GM18867 (cell line): ENCODE measurements around the gene EXT2.

Experiments used
- ATAC-seq: cut with Tn5 transposase; IDR thresholded peaks from one replicate; pipeline ENCODE4 v1.9.1; 2021; ENCODE audit warnings: mild to moderate bottlenecking, moderate library complexity; ENCODE audit not compliant: unreplicated experiment

Gene EXT2

DNA sequence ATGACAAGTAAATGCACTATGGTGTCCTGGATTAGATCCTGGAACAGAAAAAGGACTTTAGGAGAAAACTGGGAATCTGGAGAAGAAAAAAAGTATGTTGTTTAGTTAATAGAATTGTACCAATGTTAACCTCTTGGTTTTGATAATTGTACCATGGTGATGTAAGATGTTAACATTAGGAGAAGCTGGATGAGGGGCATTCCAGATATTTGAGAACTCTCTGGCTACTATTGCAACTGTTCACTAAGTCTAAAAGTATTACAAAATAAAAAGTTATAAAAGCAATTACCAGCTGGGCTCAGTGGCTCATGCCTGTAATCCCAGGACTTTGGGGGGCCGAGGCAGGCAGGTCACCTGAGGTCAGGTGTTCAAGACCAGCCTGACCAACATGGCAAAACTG lies 66.5 kb downstream of the EXT2 start:
- ATAC-seq = no peak

DNA sequence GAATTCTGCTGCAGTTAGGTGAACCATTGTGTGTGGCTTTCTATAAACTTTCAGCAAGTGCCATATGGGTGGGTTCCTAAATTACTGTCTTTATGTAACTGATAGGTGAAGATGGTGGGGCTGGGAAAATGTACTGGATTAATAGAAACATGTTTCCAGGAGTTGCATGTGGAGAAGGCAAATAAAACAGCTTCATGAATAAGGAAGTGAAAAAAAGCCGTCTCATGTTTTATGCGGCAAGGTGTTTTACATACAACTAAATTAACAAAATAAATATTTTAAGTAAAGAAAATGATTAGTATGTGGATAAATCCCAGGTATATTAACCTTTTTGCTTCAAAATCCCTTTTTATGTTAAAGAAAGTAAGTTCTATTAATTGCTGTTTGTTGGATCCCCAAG lies 67.2 kb downstream of the EXT2 start:
- no peak for ATAC-seq

DNA sequence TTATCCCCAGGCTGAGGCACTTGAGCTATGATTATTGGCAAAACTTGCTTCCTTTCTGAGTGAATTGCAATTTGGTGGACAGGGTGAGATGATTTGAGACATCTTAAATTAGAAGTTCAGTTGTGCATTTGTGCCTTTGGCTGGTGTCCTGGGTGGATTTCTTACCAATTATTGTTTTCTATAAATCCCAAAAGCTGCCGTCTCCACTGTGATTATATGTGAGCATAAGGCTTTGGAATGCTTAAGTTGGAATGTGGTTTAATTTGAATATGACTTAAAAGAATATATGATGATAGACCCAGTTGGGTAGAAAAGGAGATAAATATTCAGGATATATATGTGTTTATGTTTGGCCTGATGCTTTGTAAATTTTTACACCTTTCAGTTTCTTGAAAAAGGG lies 70.0 kb downstream of the EXT2 start:
- no peak for ATAC-seq

DNA sequence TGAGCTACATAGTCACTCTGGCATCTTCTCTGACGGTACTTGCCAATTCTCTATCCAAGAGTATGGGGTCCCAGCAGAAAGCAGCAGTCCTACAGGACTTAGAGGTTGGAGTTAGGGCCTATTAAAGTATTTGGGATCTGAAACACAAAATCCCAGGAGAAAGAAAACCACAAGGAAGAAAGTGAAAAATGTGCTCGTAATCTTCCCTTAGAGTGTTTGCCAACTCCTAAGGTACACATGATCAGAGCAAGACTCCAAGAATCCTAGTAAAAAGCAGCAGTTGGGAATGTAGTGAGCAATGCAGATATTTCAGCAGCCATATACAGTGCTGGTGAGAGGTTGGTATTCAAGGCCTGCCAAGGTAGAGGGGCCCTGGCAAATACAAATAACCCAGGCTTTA lies 71.6 kb downstream of the EXT2 start:
- ATAC-seq = no peak

DNA sequence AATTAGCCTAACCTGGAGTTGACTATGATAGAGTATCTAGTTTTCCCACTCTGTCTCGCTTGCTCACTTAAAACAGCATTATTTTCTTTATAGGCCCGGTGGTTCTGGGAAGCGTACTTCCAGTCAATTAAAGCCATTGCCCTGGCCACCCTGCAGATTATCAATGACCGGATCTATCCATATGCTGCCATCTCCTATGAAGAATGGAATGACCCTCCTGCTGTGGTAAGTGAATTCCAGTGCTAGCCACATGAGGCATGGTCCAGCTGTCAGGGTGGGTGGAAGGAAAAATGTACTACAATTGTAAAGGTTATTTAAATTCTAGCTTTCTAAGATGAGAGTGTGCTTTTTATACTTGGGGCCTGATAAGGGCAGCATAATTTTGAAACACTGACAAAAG lies 76.0 kb downstream of the EXT2 start:
- ATAC-seq = no peak

DNA sequence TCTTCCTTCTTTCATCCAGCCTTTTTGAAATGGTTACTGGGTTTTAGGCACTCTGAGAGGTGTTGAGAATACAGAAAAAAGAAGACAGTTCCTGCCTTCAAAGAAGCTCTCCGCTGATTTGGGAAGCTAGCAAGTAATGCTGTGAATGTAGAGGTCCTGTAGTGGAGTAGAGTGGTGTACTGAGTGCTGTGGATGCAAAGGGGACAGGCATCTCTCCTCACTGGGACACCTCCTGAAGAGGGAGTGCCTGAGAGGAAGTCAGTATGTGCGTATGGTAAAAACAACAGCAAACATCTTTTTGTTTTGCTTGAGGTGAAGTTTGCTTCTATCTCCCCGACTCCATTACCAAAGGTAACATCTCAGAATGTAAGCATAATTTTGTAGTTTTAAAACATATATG lies 77.5 kb downstream of the EXT2 start:
- no peak for ATAC-seq

DNA sequence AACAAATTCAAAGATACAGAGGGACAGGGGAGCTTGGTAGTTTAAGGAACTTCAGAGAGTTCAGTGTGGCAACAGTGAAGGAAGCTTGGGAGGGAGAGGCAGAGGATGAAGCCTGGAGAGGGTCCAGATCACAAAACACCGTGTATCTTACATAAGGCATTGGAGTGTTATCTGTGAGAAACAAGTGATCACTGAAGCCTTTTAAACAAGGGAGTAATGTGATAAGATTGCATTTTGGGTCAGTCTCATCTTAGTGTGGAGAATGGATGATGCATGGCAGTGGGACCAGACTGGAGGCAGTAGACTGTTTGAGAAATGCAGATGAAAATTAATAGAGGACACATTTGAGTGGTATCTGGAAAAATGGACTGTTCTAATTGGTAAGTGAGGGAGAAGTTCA lies 79.4 kb downstream of the EXT2 start:
- no peak for ATAC-seq

DNA sequence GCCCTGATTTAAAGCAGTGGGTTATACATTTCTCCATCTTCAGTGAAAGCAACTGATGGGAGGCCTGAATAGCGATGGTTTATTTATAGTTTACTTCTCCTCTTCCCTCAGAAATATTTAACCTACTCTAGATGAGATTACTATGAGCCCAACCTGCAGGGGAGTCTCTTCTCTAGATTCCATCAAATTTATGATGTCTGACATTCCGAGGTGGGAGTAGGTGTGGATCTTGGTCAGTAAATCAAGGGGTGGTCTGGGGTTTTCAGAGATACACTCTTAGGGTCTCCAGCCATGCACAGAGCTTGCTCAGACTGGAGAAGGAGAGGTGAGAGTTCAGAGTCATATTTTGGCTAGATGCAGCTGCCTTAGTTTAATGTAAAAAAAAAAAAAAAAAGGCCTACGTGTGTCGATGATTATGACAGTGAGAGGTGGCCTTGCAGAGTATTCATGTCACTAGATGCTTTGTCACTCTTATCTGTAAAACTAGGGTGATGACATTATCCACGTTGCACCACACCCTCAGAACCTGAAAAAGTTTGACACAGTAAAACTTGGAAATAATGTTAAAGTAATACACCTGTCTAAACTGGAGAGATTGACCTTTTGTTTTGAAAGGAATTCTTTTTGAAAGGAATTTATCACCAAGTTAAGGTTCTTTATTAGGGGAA lies 81.2 kb downstream of the EXT2 start:
- ATAC-seq = no peak

DNA sequence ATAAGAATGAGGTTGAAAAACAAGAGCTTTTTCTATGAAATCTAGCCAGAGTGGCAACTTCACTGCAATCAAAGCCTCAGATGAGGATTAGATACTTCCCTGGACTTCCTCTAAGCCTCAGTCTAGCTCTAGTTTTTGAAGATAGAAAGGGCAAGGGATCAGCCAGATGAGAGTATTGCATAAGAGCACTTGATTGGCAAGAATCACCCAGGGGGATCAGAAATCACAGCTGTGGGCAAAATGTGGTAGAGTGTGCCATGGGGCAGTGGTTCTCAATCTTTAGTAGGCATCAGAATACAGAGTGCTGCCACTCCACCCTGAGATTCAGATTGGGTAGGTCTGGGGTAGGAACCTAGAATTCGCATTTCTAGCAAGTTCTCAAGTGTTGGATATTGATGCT lies 82.4 kb downstream of the EXT2 start:
- ATAC-seq = no peak

DNA sequence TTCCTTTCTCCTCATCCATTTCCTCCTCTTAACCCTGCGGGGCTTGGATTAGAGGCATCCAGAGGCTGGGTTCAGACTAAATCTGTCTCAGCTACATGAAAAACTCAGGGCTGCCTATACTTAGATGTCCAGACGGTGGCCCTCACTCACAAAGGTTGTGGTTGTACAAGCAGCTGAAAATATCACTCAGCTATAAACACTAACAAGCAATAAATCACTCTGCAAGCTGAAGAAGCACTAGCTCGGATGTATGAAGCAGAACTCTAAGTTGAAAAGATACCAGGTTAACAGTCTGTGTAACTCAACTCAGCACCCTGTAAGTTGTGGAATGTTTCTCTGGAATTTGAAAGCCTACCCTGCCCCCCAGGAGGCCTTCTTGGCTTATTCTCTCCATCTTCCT lies 82.9 kb downstream of the EXT2 start:
- ATAC-seq = no peak

DNA sequence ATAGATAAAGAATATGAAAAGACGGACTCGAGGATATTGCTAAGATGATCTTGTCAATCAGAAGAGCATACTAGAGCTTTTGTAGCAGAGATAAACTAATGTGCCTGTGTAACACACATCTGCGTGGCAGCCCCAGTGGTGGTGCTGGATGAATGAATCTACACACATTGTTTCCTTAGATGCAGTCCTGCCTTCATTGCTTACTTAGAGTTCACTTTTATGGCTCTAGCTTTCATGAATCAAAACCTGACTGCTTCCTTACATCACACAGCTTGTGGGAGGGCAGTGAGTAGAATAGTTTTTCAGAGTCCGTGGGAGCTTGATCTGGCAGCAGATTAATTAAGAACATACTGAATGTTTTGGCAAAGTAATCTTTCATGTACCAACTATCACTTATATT lies 83.7 kb downstream of the EXT2 start:
- no peak for ATAC-seq

DNA sequence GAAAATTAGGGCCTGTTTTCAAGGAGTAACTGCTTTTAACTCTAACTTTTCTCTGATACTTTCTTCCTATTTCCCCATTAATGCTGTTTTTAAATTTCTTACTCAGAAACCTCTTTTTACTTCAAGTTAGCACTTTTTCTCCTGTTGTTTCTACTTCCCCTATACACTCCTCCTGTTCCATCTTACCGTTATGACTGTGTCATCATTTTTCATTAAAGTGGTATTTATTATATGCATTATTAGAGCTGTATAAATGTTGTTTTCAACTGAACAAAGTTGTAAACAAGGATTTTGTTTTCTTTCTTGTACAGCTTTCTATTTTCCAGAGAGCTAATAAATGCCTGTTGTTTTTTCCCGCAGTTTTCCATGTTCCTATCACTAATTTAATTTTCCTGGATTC lies 84.6 kb downstream of the EXT2 start:
- ATAC-seq = no peak

DNA sequence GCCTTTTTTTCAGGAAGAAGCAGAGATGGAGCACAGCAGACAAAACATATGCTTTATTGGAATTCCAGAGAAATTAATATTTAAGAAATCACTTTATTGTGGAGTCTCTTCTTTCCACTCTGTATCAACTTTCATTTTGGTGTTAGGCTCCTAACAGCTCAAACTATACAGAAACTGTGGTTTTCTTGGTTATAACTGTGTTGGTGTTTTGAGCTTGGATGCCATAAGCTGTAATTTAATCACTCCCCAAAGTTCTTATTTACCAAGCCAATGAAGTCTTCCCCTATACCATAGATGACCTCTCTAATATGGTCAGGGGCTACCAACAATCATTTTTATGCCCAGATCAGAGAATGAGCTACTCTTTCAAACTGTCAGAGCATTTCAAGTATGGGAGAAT lies 90.0 kb downstream of the EXT2 start:
- ATAC-seq = no peak

DNA sequence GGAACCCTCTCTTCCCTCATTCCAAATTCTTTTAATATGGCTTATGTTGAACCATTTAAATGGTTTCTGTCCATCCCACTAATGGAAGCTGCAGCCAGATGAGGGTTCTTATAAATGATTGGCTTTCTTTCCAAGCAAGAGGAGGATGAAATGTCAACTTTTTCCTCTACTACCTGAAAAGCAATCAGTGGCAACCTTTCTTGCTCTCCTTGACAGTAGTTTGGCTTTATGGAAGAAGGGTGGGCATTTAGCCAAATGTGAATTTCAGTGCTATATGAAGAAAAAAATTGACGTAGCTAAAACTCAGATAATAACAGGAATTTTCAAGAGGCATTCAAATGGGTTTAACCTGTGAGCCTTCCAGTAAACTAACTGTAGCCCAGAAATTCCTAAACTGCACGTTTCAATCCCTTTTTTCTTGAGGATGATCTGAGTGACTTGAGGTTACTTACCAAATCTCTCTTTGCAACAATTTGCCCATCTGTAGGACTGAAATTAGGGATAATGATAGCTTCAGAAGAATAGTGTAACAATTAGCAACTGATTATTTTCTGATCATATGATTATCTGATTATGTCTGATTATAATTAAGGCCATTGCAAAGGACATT lies 90.9 kb downstream of the EXT2 start:
- no peak for ATAC-seq

DNA sequence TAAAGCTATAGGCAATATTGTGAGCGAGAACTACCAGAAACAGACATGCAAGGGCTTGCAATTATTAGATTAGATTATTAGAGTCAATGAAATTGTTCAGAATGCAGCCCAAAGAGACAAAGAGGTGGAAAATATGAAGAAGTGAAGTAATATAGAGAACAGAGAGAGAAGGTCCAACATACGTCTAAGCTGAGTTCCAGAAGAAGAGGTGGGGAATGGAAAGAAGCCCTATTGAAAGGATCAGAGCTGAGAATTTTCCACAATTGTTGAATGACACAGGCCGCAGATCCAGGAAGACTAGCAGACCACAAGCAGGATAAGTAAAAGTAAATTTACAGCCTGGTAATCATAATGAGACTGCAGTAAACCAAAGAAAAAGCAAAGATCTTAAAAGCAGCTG lies 93.2 kb downstream of the EXT2 start:
- no peak for ATAC-seq

DNA sequence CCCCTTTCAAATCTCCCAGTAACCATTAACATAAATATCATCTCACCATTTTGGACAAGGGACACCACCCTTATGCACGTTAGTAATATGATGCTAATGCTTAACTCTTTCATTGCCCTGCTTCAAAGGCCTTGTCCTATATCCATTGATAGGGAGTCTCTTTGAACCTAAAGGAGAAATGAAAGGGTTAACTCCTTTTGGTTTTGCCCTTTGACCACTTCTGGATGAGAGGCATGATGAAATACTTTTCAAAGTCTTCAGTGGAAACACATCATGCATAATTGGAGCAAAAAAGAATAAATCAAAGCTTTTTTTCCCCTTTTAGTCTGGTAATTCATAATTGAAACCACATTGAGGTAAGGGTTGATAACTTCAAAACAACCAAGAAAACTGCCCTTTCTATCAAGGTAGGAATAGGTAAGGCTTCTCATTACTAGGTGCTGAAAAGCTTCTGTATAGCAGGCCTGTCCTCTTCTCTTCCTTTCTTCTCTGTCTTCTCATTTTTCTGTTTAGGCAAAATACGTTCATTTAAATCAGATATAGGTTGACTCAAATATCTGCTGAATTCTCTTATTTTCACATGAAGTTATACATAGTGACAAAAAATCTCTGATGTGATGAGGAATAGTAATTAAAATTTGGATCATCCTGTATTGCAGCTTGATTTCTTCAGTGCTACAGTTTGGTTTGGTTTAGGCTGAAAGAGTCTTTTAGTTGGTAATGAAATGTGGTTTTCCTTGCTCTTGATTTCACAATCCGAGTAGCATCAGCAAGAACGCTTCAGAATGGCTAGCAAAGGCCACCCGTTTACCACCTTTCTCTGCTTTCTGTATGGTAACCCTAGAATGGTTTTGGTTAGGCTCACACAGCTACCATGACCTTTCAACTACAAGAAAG lies 94.8 kb downstream of the EXT2 start:
- ATAC-seq = no peak

DNA sequence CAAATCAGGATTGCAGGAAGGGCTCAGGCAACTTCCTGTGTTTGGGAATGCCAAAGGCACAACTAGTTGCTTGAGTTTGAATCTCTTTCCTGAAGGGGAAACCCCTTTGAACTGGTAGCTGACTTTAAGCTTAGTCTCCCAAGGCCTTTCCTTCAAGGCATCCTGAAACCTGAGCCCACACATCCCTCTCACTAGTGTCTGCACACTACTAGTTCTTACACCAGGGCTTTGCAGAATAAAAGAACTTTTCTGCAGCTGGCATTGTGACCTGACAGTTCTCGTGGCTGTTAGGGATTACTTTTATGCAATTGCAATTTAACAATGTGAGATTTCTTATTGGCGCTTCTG lies 95.4 kb downstream of the EXT2 start:
- no peak for ATAC-seq

DNA sequence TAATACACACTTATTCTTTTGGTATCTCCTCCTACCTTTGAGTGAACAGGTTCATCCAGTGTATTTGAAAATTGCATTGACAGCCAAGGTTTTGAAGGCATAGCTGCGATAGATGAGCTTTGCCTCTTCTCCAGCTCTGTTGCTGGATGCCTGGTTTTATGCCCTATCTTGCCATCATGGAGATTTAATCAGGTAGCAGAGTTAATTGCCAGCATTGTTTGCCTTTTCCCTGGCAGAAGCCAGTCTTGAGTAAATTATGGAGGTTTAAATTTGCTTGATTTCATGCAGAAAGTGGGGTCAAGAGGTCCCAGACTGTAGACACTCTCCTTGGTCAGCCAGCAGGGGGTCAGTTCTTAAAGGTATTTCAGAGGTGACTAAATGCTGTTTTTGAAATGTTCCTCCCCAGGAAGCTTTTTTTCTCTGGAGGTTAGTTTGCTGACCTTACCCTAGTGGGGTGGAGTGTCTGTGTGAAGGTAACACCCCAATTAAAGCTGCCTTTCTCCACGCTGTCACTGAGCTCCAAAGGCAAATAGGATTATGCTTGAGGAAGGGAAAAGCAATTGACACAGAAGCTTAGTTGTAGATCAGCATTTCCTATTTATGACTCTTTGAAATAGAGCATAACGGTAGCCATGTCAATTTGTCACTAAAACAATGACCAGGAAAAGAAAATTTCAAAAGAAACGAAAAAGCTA lies 96.0 kb downstream of the EXT2 start:
- ATAC-seq = no peak

DNA sequence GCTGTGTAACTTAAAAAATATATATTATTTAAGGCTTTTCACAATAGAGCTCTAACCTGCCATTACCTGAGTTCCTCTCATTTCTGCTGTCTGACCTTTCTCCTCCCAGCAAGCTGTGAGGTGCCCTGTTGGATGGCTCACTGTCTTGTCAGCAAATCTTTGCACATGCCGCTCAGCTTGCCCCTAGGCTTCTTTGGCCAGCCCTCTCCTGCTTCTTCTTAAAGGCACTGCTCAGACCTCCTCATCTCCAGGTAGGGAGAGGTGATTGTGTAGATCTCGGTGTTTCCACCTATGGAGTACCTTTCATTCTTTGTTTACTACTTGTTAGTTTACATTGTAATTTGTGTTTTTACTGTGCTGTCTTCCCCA lies 96.5 kb downstream of the EXT2 start:
- ATAC-seq = no peak

DNA sequence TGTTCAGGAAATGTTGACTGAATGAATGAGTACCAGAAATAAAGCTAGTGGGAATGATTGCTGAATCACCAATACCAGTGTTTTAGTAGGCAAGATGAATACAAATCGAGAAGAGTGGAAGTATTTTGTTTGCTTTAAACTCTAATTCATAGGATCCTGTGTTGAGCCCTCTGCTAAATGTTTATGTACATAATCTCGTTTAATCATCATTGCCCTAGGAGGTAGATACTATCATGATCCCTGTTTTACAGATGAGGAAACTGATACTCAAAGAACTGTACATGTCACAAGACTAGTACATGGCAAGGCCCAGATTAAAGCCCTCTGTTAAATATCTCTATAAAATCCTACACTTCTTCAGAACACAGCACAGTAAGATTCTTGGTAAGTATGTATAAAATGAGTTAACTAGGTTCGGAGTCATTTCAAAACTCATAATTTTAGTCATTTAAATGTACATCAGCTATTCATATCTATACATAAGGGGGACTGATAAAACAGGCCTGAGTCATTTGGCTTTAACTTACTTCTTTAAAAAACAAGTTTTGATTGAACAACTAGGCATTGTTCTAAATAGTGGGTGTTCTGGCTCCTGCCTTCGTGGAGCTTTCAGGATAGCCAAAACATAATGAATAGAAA lies 97.1 kb downstream of the EXT2 start:
- ATAC-seq = no peak

DNA sequence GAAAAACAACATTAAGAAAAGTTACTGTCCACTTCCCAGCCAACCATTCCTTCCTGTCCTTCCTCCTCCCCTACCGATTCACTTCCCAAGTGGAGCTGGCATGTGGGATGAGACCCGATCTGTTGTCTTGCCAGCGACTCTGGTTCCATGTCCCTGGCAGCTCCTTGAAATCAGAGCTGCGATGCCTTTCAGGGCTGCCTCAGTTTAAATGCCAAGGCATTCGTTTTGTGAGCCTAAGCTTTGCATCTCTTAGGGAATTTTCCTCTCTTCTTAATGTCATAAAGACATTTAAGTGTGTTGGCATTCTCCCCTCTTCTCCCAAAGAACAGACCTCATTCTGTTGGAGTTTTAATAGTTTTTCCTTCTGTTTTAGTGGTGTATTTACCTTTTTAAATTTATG lies 98.4 kb downstream of the EXT2 start:
- no peak for ATAC-seq
